ENCODE data around the gene CMKLR1. TPM values are rescaled to one million over a fixed set of nuclear protein-coding genes. Genes with fewer than 3 reads are reported as not detected.

CMKLR1 gene
- total and polyA plus RNA-seq, 10 of the 15 experiments (the other 5 are each of a cell fraction or from before 2014, with no cell fraction given), result 13.8 to 52.3 (median 26.2) TPM

GRCh38 chr12:108368089-108368488 lies 29.0 kb upstream of the CMKLR1 start:
- Histone ChIP-seq H3K79me2 (ENCODE audit: control insufficient read depth, insufficient read depth, low read length) (no peaks in the 10 kb centered on the region), H4K20me1 (ENCODE audit: control insufficient read depth, insufficient read depth) (no peaks in the 10 kb centered on the region), H3K4me1 (ENCODE audit: control insufficient read depth, insufficient read depth, low read length) (0 out of 2 replicates have a peak, but pooled peaks cover 3% of the 10 kb centered on the region), H3K9ac (ENCODE audit: control insufficient read depth, insufficient read depth, low read length) (no peak overlapping the region), H3K9me3 (replicated peaks; ENCODE audit: control insufficient read depth, insufficient read depth, low read length) (no peaks in the 10 kb centered on the region; the same call in 2 of the 3 replicates), H2AFZ (ENCODE audit: control insufficient read depth, low read depth, low read length) (no peak overlapping the region), H3K27me3 (replicated peaks in 1 of 2; ENCODE audit: control insufficient read depth in 2 of 2, insufficient read depth in 2 of 2, low read length in 1 of 2) (no peaks in the 10 kb centered on the region), H3K4me2 (ENCODE audit: control insufficient read depth, insufficient read depth) (no peak overlapping the region), H3K27ac (ENCODE audit: control insufficient read depth, insufficient read depth) (no peak overlapping the region), H3K4me3 (no peak overlapping the region), H3K36me3 (ENCODE audit: control insufficient read depth in 2 of 2, insufficient read depth in 2 of 2, low read length in 1 of 2) (no peaks in the 10 kb centered on the region)
- no peak for ATAC-seq
- no peak for DNase-seq (ENCODE audit: low read depth, low spot score)
- intact Hi-C loops (cut with micrococcal nuclease; ENCODE audit: unreplicated experiment), result loop anchor here (10.0 kb wide), 1 partner anchor 147 kb away; the partner anchor contains the start of gene FICD
- in situ Hi-C loops (cut with MboI), result no loop called here
- WGBS (ENCODE audit: insufficient coverage, insufficient replicate concordance, low lambda C conversion rate, missing lambda C conversion rate), result 31% methylated on average over 2 of the region's 2 CpGs
- no TSS peak for BruUV-seq (replicated peaks)
- TF ChIP-seq IRF5 (IDR thresholded peaks at IDR 0.05; ENCODE audit: borderline replicate concordance), result no peak
- TF ChIP-seq EED (IDR thresholded peaks at IDR 0.05; ENCODE audit: low read depth), result no peak
- TF ChIP-seq, protein P1, sequence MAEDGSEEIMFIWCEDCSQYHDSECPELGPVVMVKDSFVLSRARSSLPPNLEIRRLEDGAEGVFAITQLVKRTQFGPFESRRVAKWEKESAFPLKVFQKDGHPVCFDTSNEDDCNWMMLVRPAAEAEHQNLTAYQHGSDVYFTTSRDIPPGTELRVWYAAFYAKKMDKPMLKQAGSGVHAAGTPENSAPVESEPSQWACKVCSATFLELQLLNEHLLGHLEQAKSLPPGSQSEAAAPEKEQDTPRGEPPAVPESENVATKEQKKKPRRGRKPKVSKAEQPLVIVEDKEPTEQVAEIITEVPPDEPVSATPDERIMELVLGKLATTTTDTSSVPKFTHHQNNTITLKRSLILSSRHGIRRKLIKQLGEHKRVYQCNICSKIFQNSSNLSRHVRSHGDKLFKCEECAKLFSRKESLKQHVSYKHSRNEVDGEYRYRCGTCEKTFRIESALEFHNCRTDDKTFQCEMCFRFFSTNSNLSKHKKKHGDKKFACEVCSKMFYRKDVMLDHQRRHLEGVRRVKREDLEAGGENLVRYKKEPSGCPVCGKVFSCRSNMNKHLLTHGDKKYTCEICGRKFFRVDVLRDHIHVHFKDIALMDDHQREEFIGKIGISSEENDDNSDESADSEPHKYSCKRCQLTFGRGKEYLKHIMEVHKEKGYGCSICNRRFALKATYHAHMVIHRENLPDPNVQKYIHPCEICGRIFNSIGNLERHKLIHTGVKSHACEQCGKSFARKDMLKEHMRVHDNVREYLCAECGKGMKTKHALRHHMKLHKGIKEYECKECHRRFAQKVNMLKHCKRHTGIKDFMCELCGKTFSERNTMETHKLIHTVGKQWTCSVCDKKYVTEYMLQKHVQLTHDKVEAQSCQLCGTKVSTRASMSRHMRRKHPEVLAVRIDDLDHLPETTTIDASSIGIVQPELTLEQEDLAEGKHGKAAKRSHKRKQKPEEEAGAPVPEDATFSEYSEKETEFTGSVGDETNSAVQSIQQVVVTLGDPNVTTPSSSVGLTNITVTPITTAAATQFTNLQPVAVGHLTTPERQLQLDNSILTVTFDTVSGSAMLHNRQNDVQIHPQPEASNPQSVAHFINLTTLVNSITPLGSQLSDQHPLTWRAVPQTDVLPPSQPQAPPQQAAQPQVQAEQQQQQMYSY (CRISPR knock-in tag; IDR thresholded peaks at IDR 0.05), result no peak
- no peak for TF ChIP-seq ZZZ3 (IDR thresholded peaks at IDR 0.05; ENCODE audit: control insufficient read depth, insufficient read length, low read depth)
- no peak for TF ChIP-seq EP300 (IDR thresholded peaks at IDR 0.05; ENCODE audit: borderline replicate concordance in 1 of 2, control insufficient read depth in 1 of 2, low read depth in 2 of 2, low read length in 2 of 2)
- no peak for TF ChIP-seq ASH2L (IDR thresholded peaks at IDR 0.05; ENCODE audit: borderline replicate concordance, low read depth)
- no peak for TF ChIP-seq SPI1 (IDR thresholded peaks at IDR 0.05; ENCODE audit: borderline replicate concordance, insufficient read depth, low read depth, low read length)
- TF ChIP-seq, protein P2, sequence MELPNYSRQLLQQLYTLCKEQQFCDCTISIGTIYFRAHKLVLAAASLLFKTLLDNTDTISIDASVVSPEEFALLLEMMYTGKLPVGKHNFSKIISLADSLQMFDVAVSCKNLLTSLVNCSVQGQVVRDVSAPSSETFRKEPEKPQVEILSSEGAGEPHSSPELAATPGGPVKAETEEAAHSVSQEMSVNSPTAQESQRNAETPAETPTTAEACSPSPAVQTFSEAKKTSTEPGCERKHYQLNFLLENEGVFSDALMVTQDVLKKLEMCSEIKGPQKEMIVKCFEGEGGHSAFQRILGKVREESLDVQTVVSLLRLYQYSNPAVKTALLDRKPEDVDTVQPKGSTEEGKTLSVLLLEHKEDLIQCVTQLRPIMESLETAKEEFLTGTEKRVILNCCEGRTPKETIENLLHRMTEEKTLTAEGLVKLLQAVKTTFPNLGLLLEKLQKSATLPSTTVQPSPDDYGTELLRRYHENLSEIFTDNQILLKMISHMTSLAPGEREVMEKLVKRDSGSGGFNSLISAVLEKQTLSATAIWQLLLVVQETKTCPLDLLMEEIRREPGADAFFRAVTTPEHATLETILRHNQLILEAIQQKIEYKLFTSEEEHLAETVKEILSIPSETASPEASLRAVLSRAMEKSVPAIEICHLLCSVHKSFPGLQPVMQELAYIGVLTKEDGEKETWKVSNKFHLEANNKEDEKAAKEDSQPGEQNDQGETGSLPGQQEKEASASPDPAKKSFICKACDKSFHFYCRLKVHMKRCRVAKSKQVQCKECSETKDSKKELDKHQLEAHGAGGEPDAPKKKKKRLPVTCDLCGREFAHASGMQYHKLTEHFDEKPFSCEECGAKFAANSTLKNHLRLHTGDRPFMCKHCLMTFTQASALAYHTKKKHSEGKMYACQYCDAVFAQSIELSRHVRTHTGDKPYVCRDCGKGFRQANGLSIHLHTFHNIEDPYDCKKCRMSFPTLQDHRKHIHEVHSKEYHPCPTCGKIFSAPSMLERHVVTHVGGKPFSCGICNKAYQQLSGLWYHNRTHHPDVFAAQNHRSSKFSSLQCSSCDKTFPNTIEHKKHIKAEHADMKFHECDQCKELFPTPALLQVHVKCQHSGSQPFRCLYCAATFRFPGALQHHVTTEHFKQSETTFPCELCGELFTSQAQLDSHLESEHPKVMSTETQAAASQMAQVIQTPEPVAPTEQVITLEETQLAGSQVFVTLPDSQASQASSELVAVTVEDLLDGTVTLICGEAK (IDR thresholded peaks at IDR 0.05; ENCODE audit: borderline replicate concordance), result no peak
- no peak for TF ChIP-seq RB1 (IDR thresholded peaks at IDR 0.05; ENCODE audit: borderline replicate concordance)
- ChIA-PET CTCF (no interaction called here), SMC1A (ENCODE audit: uncharacterized antibody, unreplicated experiment) (no interaction called here), RAD21 (ENCODE audit: unreplicated experiment) (no interaction called here), POLR2A (no interaction called here)
- no peak for FAIRE-seq
